SH-SY5Y (cell line): ENCODE data around the gene DBH.

Source experiments
- GATA2 ChIP-seq: IDR thresholded peaks from 2 replicates; pipeline ENCODE4 v1.6.1; 2011; ENCODE audit warnings: mild to moderate bottlenecking, low read depth, low read length
- GATA3 ChIP-seq: IDR thresholded peaks from 2 replicates; pipeline ENCODE4 v1.6.1; 2011; ENCODE audit warnings: low read depth, mild to moderate bottlenecking, low read length, moderate library complexity

DNA sequence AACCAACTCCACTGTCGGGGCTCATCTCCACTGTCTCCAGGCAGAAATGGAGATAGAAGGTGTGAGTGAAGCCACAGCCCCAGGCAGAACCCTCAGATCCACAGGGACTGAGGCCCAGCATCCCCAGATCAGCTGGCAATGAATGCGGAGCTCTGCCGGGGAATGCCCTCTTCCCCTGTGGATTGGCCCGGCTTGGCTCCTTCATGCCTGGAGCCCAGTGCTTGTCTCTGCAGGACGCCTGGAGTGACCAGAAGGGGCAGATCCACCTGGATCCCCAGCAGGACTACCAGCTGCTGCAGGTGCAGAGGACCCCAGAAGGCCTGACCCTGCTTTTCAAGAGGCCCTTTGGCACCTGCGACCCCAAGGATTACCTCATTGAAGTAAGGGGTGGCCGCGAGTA, 3.5 kb downstream of the DBH start:
- no peak for TF ChIP-seq GATA3
- no peak for TF ChIP-seq GATA2
